Gastrocnemius medialis (tissue), 4 donors: ENCODE data around the gene PLEKHN1. TPM values are rescaled to one million over a fixed set of nuclear protein-coding genes. Genes with fewer than 3 reads are reported as not detected.
A peak's percentile ranks its signal among the peaks of the same experiment; 100 is the strongest.

Experiments
- ATAC-seq, 2 donors: fragments of 150-250 bp; one replicate each; pipeline ENCODE4 v1.9.1; 2016
- DNase-seq, 2 donors: peaks; one replicate each; pipeline ENCODE4 v3.0.0-alpha.2; 2019
- H3K27ac ChIP-seq, 4 donors: fragments of 200-600 bp; sonication (generic); 1 replicate in 1 of 4; 2 replicates in 3 of 4; pipeline ENCODE4 v1.5.1; 2016 to 2018; ENCODE audit warnings: mild to moderate bottlenecking in 2 of 4, moderate library complexity in 1 of 4
- H3K27me3 ChIP-seq, 3 donors: fragments of 200-600 bp; sonication (generic) in 2 of 3; 1 replicate in 1 of 3; 2 replicates in 2 of 3; pipeline versions ENCODE4 v1.5.1 to v1.6.0; 2016 to 2019; ENCODE audit warnings: mild to moderate bottlenecking in 1 of 3, moderate library complexity in 1 of 3
- H3K36me3 ChIP-seq, 2 donors: fragments of 200-600 bp; sonication (generic) in 1 of 2; one replicate each; pipeline ENCODE4 v1.5.1; 2017 to 2018
- H3K4me1 ChIP-seq, 2 donors: fragments of 200-600 bp; sonication (generic) in 1 of 2; one replicate each; pipeline ENCODE4 v1.5.1; 2016 to 2017; ENCODE audit warnings: mild to moderate bottlenecking in 2 of 2
- H3K4me3 ChIP-seq, 4 donors: fragments of 200-600 bp; sonication (generic) in 3 of 4; 1 replicate in 1 of 4; 2 replicates in 3 of 4; pipeline ENCODE4 v1.5.1; 2016 to 2019; ENCODE audit warnings: mild to moderate bottlenecking in 2 of 4
- H3K9me3 ChIP-seq, 3 donors: fragments of 200-600 bp; sonication (generic) in 2 of 3; 1 replicate in 1 of 3; 2 replicates in 2 of 3; pipeline ENCODE4 v1.5.1; 2016 to 2019
- CTCF ChIP-seq, 5 experiments: fragments of 450-650 bp in 3 of 5; fragments of 200-600 bp in 2 of 5; sonication (generic) in 2 of 5; IDR thresholded peaks in 4 of 5; conservative IDR thresholded peaks in 1 of 5; 1 replicate in 4 of 5; 2 replicates in 1 of 5; pipeline ENCODE4 v1.5.1; 2016 to 2019; ENCODE audit warnings: antibody characterized with exemption in 5 of 5, mild to moderate bottlenecking in 3 of 5, moderate library complexity in 3 of 5
- POLR2A ChIP-seq, 2 donors: fragments of 450-650 bp; IDR thresholded peaks; one replicate each; pipeline ENCODE4 v1.6.1; 2017; ENCODE audit warnings: antibody characterized with exemption in 2 of 2, mild to moderate bottlenecking in 2 of 2, moderate library complexity in 2 of 2
- in situ Hi-C, 4 donors: fragments of 200-750 bp; cut with MboI; loops; one replicate each; pipeline versions ENCODE4 v1.15.0 to v1.8.0; 2017; ENCODE audit warnings: low sequenced_read_pairs in 4 of 4
- intact Hi-C: fragments of 100-400 bp; cut with DNase I; formaldehyde crosslinking; loops from one replicate; pipeline ENCODE4 v1.15.1; 2023; ENCODE audit warnings: low total_unique reads
- total RNA-seq, 4 donors: library from RNA; depleted of rRNA; stranded (reverse); fragments of >200 nt; gene quantifications; one replicate each; pipeline versions ENCODE4 v1.1.0 to v1.2.3, GENCODE V29; 2016

PLEKHN1 gene
- total RNA-seq, 4 donors from 2014 or later = 0.23 TPM; not detected in 3

GRCh38 chr1:956636-957035, 9.6 kb upstream of the PLEKHN1 start:
- intact Hi-C loops (loop anchor here (10.0 kb wide), 1 partner anchor 358 kb away; no protein-coding TSS in a partner anchor), in situ Hi-C loops (no loop called here)
- Histone ChIP-seq H3K36me3 (peaks cover 0 to 54% of the 10 kb centered on the region in 2 donors), H3K27ac (no peak overlapping the region), H3K4me1 (peaks cover 13 to 24% of the 10 kb centered on the region in 2 donors), H3K4me3 (no peak overlapping the region), H3K9me3 (no peaks in the 10 kb centered on the region), H3K27me3 (no peaks in the 10 kb centered on the region)
- TF ChIP-seq POLR2A (IDR thresholded peaks at IDR 0.05) = no peak
- no peak for TF ChIP-seq CTCF (IDR thresholded peaks at IDR 0.05 in 4 of 5, conservative IDR thresholded peaks at IDR 0.05 in 1 of 5)
- ATAC-seq (no peak), DNase-seq (no peak)

- peak within 1 kb of the TSS; percentile 83 to 94 (median 92) for H3K4me3 ChIP-seq
- intact Hi-C loops = loop anchor here (10.0 kb wide), 1 partner anchor 356 kb away; no protein-coding TSS in a partner anchor
- H3K27me3 ChIP-seq = no peaks in the 10 kb centered on the region
- H3K9me3 ChIP-seq = no peaks in the 10 kb centered on the region
- ATAC-seq = peak; percentile 85 to 87
- peak within 1 kb of the TSS; percentile 69 to 86 (median 78) for H3K27ac ChIP-seq
- in situ Hi-C loops = no loop called here
- peaks cover 13 to 24% of the 10 kb centered on the region in 2 donors for H3K4me1 ChIP-seq
- peak; percentile 86 to 90 for DNase-seq
- TF ChIP-seq CTCF (IDR thresholded peaks at IDR 0.05 in 4 of 5, conservative IDR thresholded peaks at IDR 0.05 in 1 of 5) (no peak), POLR2A (IDR thresholded peaks at IDR 0.05) (peak; percentile 33 to 69)
- H3K36me3 ChIP-seq = peaks cover 0 to 33% of the 10 kb centered on the region in 2 donors
Observed at GRCh38 chr1:958823-959730, 7.2 kb upstream of the PLEKHN1 start, which contains the start of gene NOC2L. Gene NOC2L (minus strand): TSS chr1:959256. CDS start chr1:959240, 16 bp downstream.

GRCh38 chr1:959731-960362, 6.4 kb upstream of the PLEKHN1 start:
- Histone ChIP-seq H3K4me3 (peak overlapping the region; percentile 60 to 93 (median 88)), H3K4me1 (peaks cover 13 to 24% of the 10 kb centered on the region in 2 donors), H3K27ac (peak overlapping the region in 1 of 4 donors; percentile 43), H3K36me3 (peaks cover 0 to 25% of the 10 kb centered on the region in 2 donors), H3K9me3 (no peaks in the 10 kb centered on the region), H3K27me3 (no peaks in the 10 kb centered on the region)
- in situ Hi-C loops (no loop called here), intact Hi-C loops (loop anchor here (5.0 to 10.0 kb wide), 2 partner anchors 53 to 355 kb away; no protein-coding TSS in a partner anchor)
- ATAC-seq = peak; percentile 11 to 34
- DNase-seq = no peak
- TF ChIP-seq CTCF (IDR thresholded peaks at IDR 0.05 in 4 of 5, conservative IDR thresholded peaks at IDR 0.05 in 1 of 5) = no peak
- TF ChIP-seq POLR2A (IDR thresholded peaks at IDR 0.05) = no peak

- in situ Hi-C loops = no loop called here
- Histone ChIP-seq H3K36me3 (peaks cover 0 to 18% of the 10 kb centered on the region in 2 donors), H3K4me3 (peak within 1 kb of the TSS; percentile 60 to 93 (median 88)), H3K4me1 (peaks cover 13 to 24% of the 10 kb centered on the region in 2 donors), H3K9me3 (no peaks in the 10 kb centered on the region), H3K27ac (peak within 1 kb of the TSS in 1 of 4 donors; percentile 43), H3K27me3 (peaks cover 0 to under 1% (median 0%) of the 10 kb centered on the region in 3 donors)
- ATAC-seq (peak; percentile 45 to 55), DNase-seq (peak; percentile 46 to 62)
- TF ChIP-seq CTCF (IDR thresholded peaks at IDR 0.05 in 4 of 5, conservative IDR thresholded peaks at IDR 0.05 in 1 of 5) = no peak
- TF ChIP-seq POLR2A (IDR thresholded peaks at IDR 0.05) = no peak
- intact Hi-C loops = loop anchor here (5.0 kb wide), 1 partner anchor 53 kb away; no protein-coding TSS in a partner anchor
Observed at GRCh38 chr1:960363-961131, 5.7 kb upstream of the PLEKHN1 start, which contains the start of gene KLHL17. Gene KLHL17 (plus strand): TSS chr1:960584. CDS start chr1:960694, 110 bp downstream.
